ENCODE results near the gene ARL6IP4. TPM values are rescaled to one million over a fixed set of nuclear protein-coding genes. Genes with fewer than 3 reads are reported as not detected.

Gene ARL6IP4
- total RNA-seq, result 99.4 and 164 TPM in 2 replicates

DNA sequence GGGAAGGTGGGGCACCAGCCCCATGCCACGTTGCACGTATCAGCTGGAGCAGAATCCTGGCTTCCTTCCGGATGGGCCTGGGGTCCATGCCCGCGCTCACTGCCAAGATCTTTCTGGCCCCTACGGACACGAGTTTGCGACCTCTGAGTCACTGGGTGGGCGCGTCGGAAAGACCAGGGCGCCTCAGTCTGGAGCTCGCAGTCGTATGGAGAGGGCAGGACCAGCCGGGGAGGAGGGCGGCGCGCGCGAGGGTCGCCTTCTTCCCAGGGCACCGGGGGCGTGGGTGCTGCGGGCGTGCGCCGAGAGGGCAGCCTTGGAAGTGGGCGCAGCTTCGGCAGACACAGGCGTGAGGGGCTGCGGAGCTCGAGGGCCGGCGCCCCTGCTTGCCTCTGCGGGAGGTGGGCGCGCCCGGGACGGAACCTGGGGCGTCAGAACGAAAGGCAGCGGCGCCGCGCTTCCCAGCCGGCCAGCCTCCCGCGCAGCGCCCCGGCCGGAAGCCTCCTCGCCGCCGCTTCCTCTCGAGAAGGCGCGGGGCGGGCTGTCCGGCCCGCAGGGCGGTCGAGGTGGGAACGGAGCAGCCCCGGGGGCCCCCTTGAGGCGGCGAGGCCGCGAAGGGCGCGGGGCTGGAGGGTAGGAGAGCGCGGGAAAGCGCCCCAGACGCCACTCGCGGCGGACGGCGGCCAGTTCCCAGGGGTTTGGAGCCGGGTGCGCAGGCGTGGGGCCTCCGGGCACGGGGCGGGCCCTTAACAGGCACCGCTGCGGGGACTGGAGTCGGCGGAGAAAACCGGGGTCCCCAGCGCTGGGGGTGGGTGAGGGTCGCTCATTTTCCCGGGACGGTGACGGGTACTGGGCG, at the start of gene ARL6IP4:
ARL6IP4 (plus strand) TSS at position 499 of the 853 bp plus-strand sequence. CDS start 459 bp downstream, outside the sequence.

DNA sequence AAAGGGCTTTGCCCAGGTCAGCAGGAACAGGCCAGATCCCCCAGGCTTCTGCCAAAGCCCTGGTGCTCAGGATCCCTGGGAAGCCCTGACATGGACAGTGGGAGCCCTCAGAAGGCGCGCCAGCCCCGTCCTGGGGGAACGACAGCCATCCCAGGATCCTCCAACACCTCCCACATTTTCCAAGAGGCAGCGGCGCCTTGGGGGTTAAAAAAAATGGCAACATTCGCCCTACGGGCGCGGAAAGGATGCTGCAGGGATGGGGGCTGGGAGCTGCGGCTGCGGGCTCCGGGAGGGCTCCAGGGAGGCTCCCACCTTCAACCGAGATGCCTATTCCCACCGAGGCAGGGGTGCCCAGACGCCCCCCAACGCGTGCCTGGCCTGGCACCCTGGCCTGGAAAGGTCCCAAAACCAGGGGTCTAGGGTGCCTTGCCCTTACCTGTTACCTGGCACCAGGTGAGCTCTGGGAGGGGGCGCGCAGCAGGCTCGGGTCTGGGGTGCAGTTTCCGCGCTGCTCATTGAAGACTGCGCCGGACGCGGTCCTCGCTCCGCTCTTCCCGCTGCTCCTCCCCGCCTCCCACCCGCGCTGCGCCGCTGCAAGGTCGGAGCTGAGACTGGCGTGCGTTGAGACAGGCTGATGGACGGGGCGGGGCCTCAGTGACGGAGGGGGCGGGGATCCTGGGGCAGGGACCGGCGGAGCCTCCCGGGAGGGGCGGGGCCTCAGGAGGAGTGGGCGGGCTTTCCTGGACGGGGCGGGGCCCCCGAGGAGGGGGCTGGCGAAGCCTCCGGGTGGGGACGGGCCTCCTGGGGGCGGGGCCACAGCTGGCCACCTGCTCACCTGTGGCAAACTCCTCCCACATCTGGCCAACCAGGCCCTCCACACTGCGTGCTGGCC, 14.4 kb upstream of the ARL6IP4 start, which contains the start of gene ABCB9:
ABCB9 (minus strand) TSS at position 613 of the 892 bp plus-strand sequence. CDS start 6,228 bp downstream, outside the sequence.

DNA sequence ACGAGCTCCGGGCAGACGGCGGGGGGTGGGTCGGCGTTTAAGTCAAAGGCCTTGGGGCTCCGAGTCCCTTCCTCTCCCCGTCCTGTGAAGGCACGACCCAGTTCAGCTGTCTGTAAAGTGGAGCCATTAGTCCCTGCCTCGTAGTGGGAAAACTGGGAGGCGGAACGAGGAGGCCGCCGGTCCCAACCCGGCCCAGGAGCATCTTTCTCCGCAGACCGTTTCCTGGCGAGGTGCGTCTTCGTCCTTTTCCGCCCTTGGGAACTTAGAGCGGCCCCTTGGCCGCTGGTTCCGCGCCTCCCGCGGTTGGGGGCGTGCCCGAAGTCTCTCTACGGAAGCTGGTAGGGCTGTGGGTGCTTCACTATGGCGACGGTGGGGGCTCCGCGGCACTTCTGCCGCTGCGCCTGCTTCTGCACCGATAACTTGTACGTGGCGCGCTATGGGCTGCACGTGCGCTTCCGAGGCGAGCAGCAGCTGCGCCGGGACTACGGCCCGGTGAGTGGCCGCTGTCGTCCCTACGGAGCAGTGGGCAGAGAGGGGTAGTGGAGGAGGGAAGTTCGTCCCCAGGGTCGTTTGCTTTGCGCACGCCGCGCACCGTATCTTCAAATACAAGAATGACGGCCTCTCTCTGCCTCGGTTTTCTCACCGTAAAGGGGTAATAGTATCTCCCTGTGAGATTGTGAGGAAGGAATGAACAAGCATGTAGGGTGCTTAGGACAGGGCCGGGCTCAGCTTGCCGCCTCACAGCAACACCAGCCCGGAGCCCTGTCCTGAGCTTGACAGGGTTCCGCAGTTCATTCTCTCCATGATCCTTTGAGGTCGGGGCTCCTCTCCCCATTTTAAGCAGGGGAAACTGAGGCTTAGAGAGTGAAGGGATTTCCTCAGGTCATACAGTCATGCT, 5.3 kb upstream of the ARL6IP4 start, which contains the start of gene OGFOD2:
OGFOD2 (plus strand) TSS at position 353 of the 898 bp plus-strand sequence; CDS start at position 361, 8 bp downstream.

Other genes starting within 250 kb of the ARL6IP4 start
- gene HCAR1, start 249.8 kb upstream of the ARL6IP4 start, total RNA-seq, result 0.78 and 1.6 TPM in 2 replicates
- gene DENR, start 227.9 kb upstream of the ARL6IP4 start, total RNA-seq, result 21.1 and 23.5 TPM in 2 replicates
- 0.24 TPM in 1 of 2 replicates, not detected in the other for gene CCDC62, start 206.1 kb upstream of the ARL6IP4 start, total RNA-seq
- 6.6 and 9.2 TPM in 2 replicates for gene HIP1R, start 145.2 kb upstream of the ARL6IP4 start, total RNA-seq
- gene VPS37B, start 84.6 kb upstream of the ARL6IP4 start, total RNA-seq, result 24.5 and 25.8 TPM in 2 replicates
- gene ABCB9, start 14.2 kb upstream of the ARL6IP4 start, total RNA-seq, result 9.3 and 15.8 TPM in 2 replicates
- 11.4 TPM in 2 replicates for gene OGFOD2, start 5.4 kb upstream of the ARL6IP4 start, total RNA-seq
- 2.2 and 3.3 TPM in 2 replicates for gene PITPNM2, start 170.4 kb downstream of the ARL6IP4 start, total RNA-seq